Hepatocyte (in vitro differentiated cells): ENCODE measurements around the gene WBP4. TPM values are rescaled to one million over a fixed set of nuclear protein-coding genes. Genes with fewer than 3 reads are reported as not detected.

Source experiments
- DNase-seq: peaks from one replicate; pipeline ENCODE4 v3.0.0-alpha.2; 2016; ENCODE audit warnings: low spot score
- H2AFZ ChIP-seq: fragments of 200-600 bp; sonication (generic); 2 replicates; pipeline ENCODE4 v1.6.0; 2016; ENCODE audit warnings: antibody characterized with exemption, mild to moderate bottlenecking
- H3K27ac ChIP-seq: fragments of 200-600 bp; sonication (generic); 2 replicates; pipeline ENCODE4 v1.5.1; 2016; ENCODE audit warnings: mild to moderate bottlenecking
- H3K27me3 ChIP-seq: fragments of 200-600 bp; sonication (generic); 2 replicates; pipeline ENCODE4 v1.6.1; 2016
- H3K36me3 ChIP-seq: fragments of 200-600 bp; sonication (generic); replicated peaks from 2 replicates; pipeline ENCODE4 v1.5.1; 2016; ENCODE audit warnings: low read depth; ENCODE audit not compliant: insufficient read depth
- H3K4me1 ChIP-seq: fragments of 200-600 bp; sonication (generic); 2 replicates; pipeline ENCODE4 v1.5.1; 2016; ENCODE audit warnings: mild to moderate bottlenecking, moderate library complexity; ENCODE audit not compliant: insufficient read depth
- H3K4me2 ChIP-seq: fragments of 200-600 bp; sonication (generic); 2 replicates; pipeline ENCODE4 v1.6.0; 2016
- H3K4me3 ChIP-seq: fragments of 200-600 bp; sonication (generic); 2 replicates; pipeline ENCODE4 v1.5.1; 2016; ENCODE audit warnings: mild to moderate bottlenecking
- H3K79me2 ChIP-seq: fragments of 200-600 bp; sonication (generic); 2 replicates; pipeline ENCODE4 v1.6.0; 2017; ENCODE audit warnings: mild to moderate bottlenecking
- H3K9me2 ChIP-seq: fragments of 200-600 bp; sonication (generic); replicated peaks from 2 replicates; pipeline ENCODE4 v1.6.0; 2017; ENCODE audit warnings: mild to moderate bottlenecking; ENCODE audit not compliant: insufficient read depth
- H3K9me3 ChIP-seq: fragments of 200-600 bp; sonication (generic); 2 replicates; pipeline ENCODE4 v1.5.1; 2016; ENCODE audit warnings: low read depth, mild to moderate bottlenecking
- H4K20me1 ChIP-seq: fragments of 200-600 bp; sonication (generic); 2 replicates; pipeline ENCODE4 v1.6.0; 2016; ENCODE audit warnings: mild to moderate bottlenecking; ENCODE audit not compliant: insufficient read depth, poor library complexity, severe bottlenecking
- EZH2 ChIP-seq: fragments of 200-600 bp; sonication (generic); IDR thresholded peaks from 2 replicates; pipeline ENCODE4 v1.6.1; 2016; ENCODE audit warnings: antibody characterized with exemption, mild to moderate bottlenecking, borderline replicate concordance
- EZH2phosphoT487 ChIP-seq: fragments of 200-600 bp; sonication (generic); IDR thresholded peaks from one replicate; pipeline ENCODE4 v1.6.1; 2018; ENCODE audit warnings: antibody characterized with exemption, mild to moderate bottlenecking, low read depth, moderate library complexity; ENCODE audit not compliant: unreplicated experiment, severe bottlenecking
- WGBS: methylation state at CpG from one replicate; pipeline ENCODE4 v1.1.6; 2016; ENCODE audit warnings: low lambda C conversion rate; ENCODE audit errors: missing lambda C conversion rate; 5-methylcytosine and 5-hydroxymethylcytosine counted together
- polyA plus RNA-seq: library from polyadenylated mRNA; unstranded; fragments of >200 nt; fragmentation: Nextera tagmentation; extraction: Ambion mirVana; gene quantifications from 2 replicates; pipeline ENCODE4 v1.2.1, GENCODE V29; 2016
- total RNA-seq: library from RNA; depleted of rRNA; stranded (reverse); fragments of >200 nt; gene quantifications from 2 replicates; pipeline ENCODE4 v1.2.3, GENCODE V29; 2014
- TF ChIP-seq, protein P1 (sequence below): fragments of 200-600 bp; sonication (generic); IDR thresholded peaks from 2 replicates; pipeline ENCODE4 v1.5.1; 2016; ENCODE audit warnings: antibody characterized with exemption, mild to moderate bottlenecking; ENCODE audit not compliant: poor library complexity

Gene WBP4
- total and polyA plus RNA-seq, 2 experiments from 2014 or later, result 6.1 to 8.4 TPM

DNA sequence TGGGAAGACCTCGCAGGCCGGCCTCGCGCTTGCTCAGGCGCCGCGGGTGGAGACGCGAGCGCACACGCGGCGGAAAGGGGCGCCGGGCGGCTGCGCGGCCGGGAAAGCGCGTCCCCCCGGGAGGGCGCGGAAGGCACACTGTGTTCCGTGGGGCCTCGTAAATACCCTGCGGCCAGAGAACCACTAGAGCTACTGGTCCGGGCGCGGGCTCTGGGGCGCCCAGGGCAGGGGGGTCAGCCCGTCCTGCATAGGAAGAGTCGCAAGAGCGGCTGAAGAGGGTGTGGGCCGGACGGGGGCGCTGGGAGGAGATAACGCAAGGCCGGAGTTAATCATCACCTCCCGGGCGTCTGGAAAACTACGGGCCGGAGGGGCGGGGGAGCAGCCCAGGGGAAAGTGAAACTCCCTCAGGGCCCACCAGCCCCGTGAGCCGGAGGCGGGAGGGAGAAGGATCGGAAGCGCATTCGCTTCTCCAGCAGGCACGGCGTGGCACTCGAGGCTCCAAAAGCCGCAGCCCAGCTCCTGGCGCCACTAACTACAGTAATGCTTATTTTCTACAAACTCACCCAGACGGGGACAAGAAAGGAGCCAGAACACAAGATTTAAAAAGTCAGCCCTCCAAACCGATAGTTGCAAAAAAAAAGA, 1.1 kb upstream of the WBP4 start:
- Histone ChIP-seq H4K20me1 (peaks cover 41% of the 10 kb centered on the region), H3K27ac (peak overlapping the region; percentile 100), H3K27me3 (no peaks in the 10 kb centered on the region), H3K4me3 (peak overlapping the region; percentile 70), H3K4me1 (peaks cover 47% of the 10 kb centered on the region), H2AFZ (peak overlapping the region; percentile 59), H3K79me2 (peaks cover 73% of the 10 kb centered on the region), H3K4me2 (peak overlapping the region; percentile 85), H3K36me3 (no peaks in the 10 kb centered on the region), H3K9me3 (no peaks in the 10 kb centered on the region), H3K9me2 (no peaks in the 10 kb centered on the region)
- TF ChIP-seq, protein P1, sequence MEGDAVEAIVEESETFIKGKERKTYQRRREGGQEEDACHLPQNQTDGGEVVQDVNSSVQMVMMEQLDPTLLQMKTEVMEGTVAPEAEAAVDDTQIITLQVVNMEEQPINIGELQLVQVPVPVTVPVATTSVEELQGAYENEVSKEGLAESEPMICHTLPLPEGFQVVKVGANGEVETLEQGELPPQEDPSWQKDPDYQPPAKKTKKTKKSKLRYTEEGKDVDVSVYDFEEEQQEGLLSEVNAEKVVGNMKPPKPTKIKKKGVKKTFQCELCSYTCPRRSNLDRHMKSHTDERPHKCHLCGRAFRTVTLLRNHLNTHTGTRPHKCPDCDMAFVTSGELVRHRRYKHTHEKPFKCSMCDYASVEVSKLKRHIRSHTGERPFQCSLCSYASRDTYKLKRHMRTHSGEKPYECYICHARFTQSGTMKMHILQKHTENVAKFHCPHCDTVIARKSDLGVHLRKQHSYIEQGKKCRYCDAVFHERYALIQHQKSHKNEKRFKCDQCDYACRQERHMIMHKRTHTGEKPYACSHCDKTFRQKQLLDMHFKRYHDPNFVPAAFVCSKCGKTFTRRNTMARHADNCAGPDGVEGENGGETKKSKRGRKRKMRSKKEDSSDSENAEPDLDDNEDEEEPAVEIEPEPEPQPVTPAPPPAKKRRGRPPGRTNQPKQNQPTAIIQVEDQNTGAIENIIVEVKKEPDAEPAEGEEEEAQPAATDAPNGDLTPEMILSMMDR, result peak; percentile 36
- no peak for TF ChIP-seq EZH2phosphoT487
- DNase-seq, result peak; percentile 95
- 1% methylated on average over 50 of the region's 57 CpGs for WGBS

DNA sequence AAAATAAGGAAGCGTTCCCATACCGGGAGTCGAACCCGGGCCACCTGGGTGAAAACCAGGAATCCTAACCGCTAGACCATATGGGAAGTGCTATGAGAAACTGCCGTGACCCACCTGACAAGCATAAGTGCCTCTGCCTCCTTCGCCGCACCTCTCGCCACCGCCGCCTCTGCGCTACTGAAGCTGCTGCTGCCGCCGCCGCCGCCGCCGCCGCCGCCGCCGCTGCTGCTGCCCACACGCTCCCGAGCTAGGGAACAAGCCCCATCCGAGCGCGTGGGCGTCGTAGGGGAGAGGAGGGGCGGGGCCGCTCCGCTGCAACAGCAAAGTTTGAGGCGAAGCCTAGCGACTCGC, 610 bp upstream of the WBP4 start:
- Histone ChIP-seq H3K79me2 (peaks cover 72% of the 10 kb centered on the region), H4K20me1 (peaks cover 36% of the 10 kb centered on the region), H2AFZ (peak overlapping the region; percentile 61), H3K36me3 (no peaks in the 10 kb centered on the region), H3K27me3 (no peaks in the 10 kb centered on the region), H3K4me3 (peak overlapping the region; percentile 70), H3K27ac (peak overlapping the region; percentile 100), H3K9me2 (no peaks in the 10 kb centered on the region), H3K4me2 (peak overlapping the region; percentile 85), H3K4me1 (peaks cover 50% of the 10 kb centered on the region), H3K9me3 (no peaks in the 10 kb centered on the region)
- TF ChIP-seq, protein P1, result no peak
- TF ChIP-seq EZH2phosphoT487 (no peak), EZH2 (no peak)
- WGBS, result under 1% methylated on average over 34 of the region's 35 CpGs
- DNase-seq, result peak; percentile 94

DNA sequence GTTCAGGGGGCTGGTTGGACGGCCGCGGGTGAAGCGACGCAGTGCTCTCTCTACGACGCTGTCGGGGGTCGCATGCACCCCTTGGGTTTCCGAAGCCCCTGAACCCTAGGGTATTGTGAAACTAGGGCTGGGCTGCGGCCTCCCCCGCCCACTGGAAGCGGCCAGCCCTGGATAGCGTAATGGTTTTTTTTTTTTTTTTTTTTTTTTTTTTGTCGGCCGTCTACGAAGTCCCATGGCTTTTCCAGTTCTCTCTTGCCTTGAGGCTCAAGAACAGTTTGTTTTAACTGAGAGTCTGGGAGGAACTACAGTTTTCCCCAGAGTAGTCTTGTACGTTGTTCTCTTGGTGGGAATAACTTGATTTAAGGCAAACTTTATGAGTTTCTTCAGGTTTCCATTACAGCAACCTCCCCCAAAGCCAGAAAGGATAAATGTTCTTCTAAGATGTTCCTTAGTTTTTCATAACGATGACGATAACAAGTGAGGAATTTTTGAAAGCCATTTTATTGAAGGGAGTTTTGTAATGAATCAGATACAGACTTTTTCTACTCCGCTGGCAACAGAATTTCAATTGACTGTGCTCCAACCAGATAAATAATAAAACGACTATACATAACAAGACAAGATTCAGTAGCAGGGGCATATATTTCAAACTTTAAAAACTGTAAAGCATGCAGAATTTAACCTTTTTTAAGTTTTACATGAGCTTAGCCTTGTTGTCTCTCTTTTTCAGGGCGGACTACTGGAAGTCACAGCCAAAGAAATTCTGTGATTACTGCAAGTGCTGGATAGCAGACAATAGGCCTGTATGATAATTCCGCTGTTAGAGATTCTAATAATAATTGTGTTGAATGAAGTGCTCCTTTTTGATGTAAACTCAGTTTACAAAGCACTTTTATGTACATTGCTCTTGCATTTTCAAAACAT, 867 bp downstream of the WBP4 start:
- Histone ChIP-seq H3K36me3 (no peaks in the 10 kb centered on the region), H3K9me2 (no peaks in the 10 kb centered on the region), H4K20me1 (peaks cover 22% of the 10 kb centered on the region), H3K79me2 (peaks cover 62% of the 10 kb centered on the region), H3K4me1 (peaks cover 42% of the 10 kb centered on the region), H3K4me2 (peak overlapping the region; percentile 85), H3K27ac (peak overlapping the region; percentile 100), H3K27me3 (no peaks in the 10 kb centered on the region), H3K9me3 (no peaks in the 10 kb centered on the region), H2AFZ (peak overlapping the region; percentile 61), H3K4me3 (peak overlapping the region; percentile 70)
- TF ChIP-seq EZH2phosphoT487 (no peak), EZH2 (no peak)
- TF ChIP-seq, protein P1, result no peak
- DNase-seq, result peak; percentile 86
- 7% methylated on average over 24 of the region's 24 CpGs for WGBS
